ENCODE measurements around the gene SCNN1B. TPM values are rescaled to one million over a fixed set of nuclear protein-coding genes. Genes with fewer than 3 reads are reported as not detected.

Gene SCNN1B
- total and polyA plus RNA-seq, 8 donors, result 0.47 to 2.3 (median 1.0) TPM

- Histone ChIP-seq H3K36me3 (no peaks in the 10 kb centered on the region), H3K9me3 (no peaks in the 10 kb centered on the region), H3K4me3 (no peak overlapping the region), H3K4me1 (no peaks in the 10 kb centered on the region), H3K27me3 (no peaks in the 10 kb centered on the region), H3K27ac (no peak overlapping the region)
- DNase-seq (peak in 1 of 6 donors; percentile 42), FAIRE-seq (no peak), ATAC-seq (no peak)
- no peak for TF ChIP-seq CTCF (IDR thresholded peaks at IDR 0.05)
- WGBS, 2 donors, result 89 to 90% methylated on average over 13 of the region's 13 CpGs
- intact Hi-C loops (cut with DNase I), result no loop called here
Measured at GRCh38 chr16:23355106-23355670, 53.1 kb downstream of the SCNN1B start.

GRCh38 chr16:23356941-23357340 is 54.8 kb downstream of the SCNN1B start:
- no peak overlapping the region for H3K27ac ChIP-seq
- no peaks in the 10 kb centered on the region for H3K27me3 ChIP-seq
- no peaks in the 10 kb centered on the region for H3K9me3 ChIP-seq
- WGBS, 2 donors, result 85 to 97% methylated on average over 7 of the region's 7 CpGs
- ATAC-seq, result no peak
- no peak for TF ChIP-seq CTCF (IDR thresholded peaks at IDR 0.05)
- no peak overlapping the region for H3K4me3 ChIP-seq
- DNase-seq, result peak in 1 of 6 donors; percentile 45
- intact Hi-C loops (cut with DNase I), result no loop called here
- FAIRE-seq, result no peak
- no peaks in the 10 kb centered on the region for H3K36me3 ChIP-seq
- H3K4me1 ChIP-seq, result no peaks in the 10 kb centered on the region

- no peaks in the 10 kb centered on the region for H3K27me3 ChIP-seq
- ATAC-seq, result no peak
Measured at GRCh38 chr16:23357761-23358290, 55.7 kb downstream of the SCNN1B start.

GRCh38 chr16:23359092-23359760 is 57.1 kb downstream of the SCNN1B start:
- no peak overlapping the region for H3K27ac ChIP-seq
- WGBS, 2 donors, result 72 to 75% methylated on average over 8 of the region's 8 CpGs
- H3K4me1 ChIP-seq, result peaks cover 0 to 17% (median 5%) of the 10 kb centered on the region in 3 donors
- H3K36me3 ChIP-seq, result no peaks in the 10 kb centered on the region
- TF ChIP-seq CTCF (IDR thresholded peaks at IDR 0.05), result no peak
- no peaks in the 10 kb centered on the region for H3K9me3 ChIP-seq
- FAIRE-seq (no peak), ATAC-seq (no peak), DNase-seq (peak in 1 of 6 donors; percentile 24)
- intact Hi-C loops (cut with DNase I), result no loop called here
- H3K27me3 ChIP-seq, result no peaks in the 10 kb centered on the region
- no peak overlapping the region for H3K4me3 ChIP-seq

More at GRCh38 chr16:23357761-23358290, 55.7 kb downstream of the SCNN1B start:
- Histone ChIP-seq H3K4me3 (no peak overlapping the region), H3K9me3 (no peaks in the 10 kb centered on the region), H3K4me1 (peaks cover 0 to 5% (median 0%) of the 10 kb centered on the region in 3 donors), H3K27ac (no peak overlapping the region), H3K36me3 (no peaks in the 10 kb centered on the region)
- WGBS, 2 donors, result 84 to 87% methylated on average over 8 of the region's 8 CpGs
- DNase-seq (peak in 1 of 6 donors; percentile 34), FAIRE-seq (no peak)
- no peak for TF ChIP-seq CTCF (IDR thresholded peaks at IDR 0.05)
- intact Hi-C loops (cut with DNase I), result no loop called here

All from pancreas (tissue), 10 donors.